Effector CD8-positive, alpha-beta T cell (primary cell): ENCODE data around the gene PEMT.

Experiments
- DNase-seq: peaks from one replicate; lab custom pipeline; 2025; lab: John Stamatoyannopoulos, UW

The PEMT gene

GRCh38 chr17:17514993-17515933 lies 76.2 kb downstream of the PEMT start:
- no peak for DNase-seq

GRCh38 chr17:17514361-17514992 lies 77.0 kb downstream of the PEMT start:
- no peak for DNase-seq

GRCh38 chr17:17513626-17514025 lies 77.9 kb downstream of the PEMT start:
- DNase-seq: no peak

DNA sequence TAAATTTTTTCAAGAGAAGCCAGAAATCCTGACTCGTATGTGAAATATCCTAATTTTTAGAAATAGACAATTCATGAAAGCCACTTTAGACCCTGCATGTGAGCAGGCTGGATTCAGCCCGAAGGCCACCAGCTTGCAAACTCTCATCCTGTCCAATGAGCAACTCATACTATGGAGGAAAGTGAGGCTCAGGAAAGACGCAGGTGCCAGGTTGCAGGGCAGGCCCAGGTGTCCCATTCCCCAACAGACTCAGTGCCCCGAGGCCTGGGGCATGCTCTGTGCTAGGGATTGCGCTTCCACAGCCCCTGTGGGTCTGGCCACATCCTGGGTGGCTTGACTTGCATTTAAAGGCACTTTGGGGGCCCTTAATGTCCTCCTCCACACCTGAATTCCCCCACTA lies 78.6 kb downstream of the PEMT start:
- no peak for DNase-seq

DNA sequence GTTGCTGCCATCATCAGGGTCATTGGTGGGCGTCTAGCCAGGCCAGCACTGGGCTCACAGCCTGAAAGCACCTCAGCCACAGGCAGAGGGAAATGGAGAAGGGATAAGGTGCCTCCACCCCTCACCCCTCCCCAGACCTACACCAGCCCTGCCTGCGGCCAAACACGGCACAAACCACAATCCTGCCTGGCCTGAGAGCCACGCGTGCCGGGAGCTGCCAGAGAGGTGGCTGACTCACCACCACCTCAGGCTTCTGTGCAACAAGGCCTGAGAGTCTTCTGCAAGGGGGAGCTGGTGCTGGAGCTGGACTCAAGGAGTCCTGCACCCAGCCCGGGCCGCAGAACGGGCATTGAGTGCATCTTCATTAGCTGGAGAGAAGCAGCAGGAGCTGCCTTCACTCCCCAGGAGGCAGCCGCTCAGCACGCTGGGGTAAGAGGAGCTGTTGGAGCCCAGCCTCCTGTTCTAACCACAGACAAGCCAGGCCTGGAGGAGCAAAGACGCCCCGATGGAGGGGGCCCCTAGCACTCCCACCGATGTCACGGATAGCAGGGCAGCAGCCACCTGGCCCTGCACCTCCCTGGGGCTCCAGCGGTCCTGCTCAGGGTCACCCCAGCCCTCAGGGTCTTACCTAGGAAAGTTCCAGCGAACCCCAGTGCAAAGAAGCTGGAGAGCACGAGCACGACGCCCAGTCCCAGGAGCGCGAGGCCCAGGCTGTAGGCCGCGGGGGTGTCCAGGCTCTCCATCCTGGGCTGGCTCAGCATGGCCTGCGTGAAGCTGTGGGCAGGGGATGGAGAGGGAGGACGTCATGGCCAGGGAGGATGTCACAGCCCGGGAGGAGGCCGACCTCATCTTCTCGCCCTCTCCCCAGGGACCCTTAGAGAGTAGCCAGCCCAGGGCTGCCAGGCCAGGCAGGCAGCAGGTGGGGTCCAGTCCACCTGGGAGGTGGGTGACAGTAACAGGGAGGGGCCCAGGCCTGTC lies 79.3 kb downstream of the PEMT start:
- no peak for DNase-seq

- no peak for DNase-seq
Observed at GRCh38 chr17:17511293-17511741, 80.2 kb downstream of the PEMT start.

DNA sequence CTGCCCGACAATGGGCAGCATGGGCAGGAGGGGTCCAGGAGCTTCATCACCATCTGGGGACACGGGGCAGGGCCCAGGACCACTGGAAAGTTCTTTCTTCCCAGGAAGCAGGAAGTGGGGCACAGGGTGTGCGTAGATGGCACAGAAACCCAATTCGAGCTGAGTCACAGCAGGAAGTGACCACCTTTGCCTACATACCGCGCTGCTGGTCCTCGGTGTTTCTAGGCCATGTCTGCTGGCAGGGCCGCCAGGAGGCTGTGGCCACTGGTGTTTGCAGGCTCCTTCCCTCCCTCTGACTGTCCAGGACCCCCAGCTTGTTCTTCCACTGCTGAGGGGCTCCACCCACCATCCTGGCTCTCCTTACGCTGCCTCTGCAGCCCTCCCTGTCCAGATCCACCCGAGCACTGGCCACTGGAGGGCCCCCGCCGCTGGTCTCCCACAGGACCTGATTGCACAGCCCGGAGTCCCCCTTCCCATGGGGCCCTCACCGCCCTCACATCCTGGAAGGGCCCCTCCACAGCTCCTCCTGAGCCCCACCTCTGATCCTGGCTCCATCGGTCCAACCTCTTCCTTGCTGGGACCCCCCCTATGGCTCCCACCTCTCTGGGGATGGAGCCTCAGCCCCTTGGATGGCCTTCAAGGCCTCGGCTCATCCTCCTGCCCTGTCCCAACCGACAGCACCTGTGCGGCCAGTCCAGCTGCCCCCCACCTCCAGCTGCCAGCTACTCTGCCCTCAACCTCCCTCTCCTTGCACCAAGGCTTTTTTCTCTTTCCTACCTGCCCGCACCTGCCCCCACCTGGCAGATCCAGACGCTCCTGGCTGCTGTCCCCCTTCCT lies 80.8 kb downstream of the PEMT start:
- no peak for DNase-seq

DNA sequence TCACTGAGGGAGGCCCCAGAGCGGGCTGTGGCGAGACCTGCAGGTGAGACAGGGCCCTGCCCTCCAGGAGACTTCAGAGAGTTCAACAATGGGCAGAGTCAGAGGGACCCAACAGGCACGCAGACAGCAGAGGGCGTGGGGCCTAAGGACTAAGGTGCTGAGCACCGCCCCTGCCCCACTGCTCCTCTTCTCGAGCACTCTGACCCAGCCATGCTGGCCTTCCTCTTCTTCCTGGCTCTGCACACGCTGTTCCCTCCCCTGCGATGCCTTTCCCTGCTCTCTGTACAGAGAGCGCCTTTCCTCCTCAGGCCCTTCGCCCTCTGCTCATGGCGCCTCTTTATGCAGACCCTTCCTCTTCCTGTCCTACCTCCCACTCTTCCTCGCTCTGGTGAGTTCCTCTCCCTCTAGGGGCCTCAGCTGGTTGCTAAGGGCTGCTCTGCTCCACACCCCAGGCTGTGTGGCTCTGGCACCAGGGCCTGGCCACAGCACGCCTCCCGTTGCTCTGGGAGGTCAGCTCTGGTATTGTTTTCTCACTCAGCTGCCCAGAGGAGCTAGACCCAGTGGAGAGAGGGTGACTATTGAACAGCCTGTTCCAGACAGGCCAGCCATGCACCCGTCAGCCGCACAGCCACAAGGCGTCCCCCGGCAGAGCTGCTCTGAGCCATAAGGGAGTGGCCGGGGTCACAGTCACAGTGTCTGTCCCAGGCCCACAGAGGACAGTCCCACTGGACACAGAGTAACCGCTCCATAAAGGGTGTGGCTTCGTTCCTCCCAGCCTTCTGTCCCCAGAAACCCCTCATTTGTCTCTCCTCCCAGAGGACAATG lies 81.7 kb downstream of the PEMT start:
- no peak for DNase-seq

- DNase-seq: no peak
Observed at GRCh38 chr17:17508646-17509591, 82.6 kb downstream of the PEMT start.

DNA sequence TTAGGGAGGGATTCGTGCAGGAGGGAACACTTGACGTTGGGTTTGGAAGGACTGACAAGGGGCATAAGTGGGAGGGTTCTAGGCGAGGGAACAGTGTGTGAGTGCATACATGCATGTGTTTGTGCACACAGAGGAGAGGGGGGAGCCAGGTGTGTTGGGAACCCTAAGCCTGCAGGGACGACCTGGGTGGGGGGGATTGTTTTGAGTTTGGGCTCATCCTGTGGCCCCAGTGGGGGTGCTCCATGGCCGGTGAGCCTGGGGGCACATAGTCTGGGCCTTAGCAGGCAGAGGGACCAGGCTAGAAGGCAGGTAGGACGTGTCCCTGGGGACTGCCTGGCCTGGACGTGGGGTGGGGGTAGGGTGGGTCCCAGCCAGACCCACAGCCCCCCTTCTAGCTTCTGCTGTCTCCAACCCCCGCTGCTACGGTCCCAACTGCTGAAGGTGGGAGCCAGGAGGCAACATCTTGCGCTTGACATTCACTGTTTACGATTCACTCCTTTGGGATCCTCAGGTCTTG lies 83.4 kb downstream of the PEMT start:
- DNase-seq: no peak

DNA sequence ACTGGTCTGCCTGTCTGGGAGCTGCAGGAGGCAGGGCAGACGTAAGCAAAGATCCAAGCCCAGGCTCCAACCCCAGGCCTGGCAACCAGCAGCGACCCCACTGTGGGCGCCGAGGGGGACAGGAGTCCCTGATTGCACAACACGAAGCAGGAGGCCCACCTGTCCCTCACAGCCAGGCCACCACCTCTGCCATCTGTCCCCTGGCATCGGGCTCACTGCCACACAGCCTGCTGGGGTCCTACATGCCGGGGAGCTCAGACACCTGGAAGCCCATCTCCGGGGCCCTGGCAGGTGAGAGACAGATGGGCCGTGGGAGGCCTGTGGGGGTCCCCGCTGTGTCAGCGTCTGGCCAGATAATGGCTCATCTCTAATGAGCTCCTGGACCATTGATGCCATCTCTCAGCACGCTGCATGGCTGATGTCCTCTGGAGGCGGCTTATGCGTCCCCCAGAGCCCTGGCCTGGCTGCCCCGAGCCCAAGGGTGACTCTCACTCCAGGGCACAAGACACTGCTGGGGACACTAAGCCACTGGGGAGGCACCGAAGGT lies 84.0 kb downstream of the PEMT start:
- no peak for DNase-seq

DNA sequence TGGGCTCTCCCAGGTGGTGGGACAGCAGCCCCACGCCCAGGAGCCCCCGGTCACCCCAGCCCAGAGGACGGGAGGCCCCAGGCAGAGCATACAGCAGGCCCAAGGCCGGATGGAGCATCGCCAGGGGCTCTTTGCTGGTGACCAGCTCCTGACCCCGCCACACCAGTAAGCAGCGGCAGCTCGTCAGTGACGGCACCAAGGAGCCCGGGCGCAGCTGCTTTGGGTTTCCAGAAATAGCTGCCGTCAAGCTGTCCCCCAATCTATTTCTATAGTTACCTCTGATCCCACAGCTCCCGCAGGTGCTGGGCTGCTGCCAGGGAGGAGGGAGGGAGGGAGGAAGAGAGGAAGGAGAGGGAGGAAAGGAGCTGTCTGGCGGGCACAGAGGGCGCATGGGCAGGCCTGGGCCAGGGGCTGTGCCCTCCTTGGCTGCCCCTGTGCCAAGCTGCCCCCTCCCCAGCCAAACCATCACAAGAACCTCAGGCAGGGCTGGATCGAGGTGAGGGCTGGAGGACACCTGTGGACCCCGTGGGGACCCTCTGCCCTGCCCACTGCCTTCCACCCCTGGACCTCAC lies 84.5 kb downstream of the PEMT start:
- no peak for DNase-seq

DNA sequence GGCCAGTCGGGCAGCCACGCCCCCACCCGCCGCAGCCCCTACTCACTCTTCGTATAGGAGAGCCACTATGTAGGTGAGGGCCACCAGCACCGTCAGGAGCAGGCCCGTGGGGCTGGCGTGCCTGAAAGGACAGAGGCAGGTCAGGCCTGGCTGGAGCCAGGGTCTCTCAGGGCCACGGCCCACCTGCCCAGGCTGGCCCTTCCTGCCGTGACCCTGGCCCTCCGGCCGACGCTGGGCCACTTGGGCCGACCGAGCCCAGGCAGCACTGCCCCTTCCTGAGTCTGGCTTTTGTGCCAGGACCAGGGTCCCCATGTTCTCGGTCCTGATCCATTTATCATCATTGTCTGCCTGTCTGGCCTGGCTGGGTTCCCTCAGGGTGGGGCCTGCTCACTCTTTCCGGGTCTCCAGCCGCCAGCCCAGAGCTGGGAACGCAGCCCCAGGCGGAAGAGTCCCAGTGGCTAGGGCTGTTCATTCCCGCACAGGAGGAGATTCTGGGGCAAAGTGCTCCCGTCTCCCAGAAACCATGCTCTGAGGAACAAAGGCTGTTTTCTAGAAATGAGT lies 85.2 kb downstream of the PEMT start:
- no peak for DNase-seq

DNA sequence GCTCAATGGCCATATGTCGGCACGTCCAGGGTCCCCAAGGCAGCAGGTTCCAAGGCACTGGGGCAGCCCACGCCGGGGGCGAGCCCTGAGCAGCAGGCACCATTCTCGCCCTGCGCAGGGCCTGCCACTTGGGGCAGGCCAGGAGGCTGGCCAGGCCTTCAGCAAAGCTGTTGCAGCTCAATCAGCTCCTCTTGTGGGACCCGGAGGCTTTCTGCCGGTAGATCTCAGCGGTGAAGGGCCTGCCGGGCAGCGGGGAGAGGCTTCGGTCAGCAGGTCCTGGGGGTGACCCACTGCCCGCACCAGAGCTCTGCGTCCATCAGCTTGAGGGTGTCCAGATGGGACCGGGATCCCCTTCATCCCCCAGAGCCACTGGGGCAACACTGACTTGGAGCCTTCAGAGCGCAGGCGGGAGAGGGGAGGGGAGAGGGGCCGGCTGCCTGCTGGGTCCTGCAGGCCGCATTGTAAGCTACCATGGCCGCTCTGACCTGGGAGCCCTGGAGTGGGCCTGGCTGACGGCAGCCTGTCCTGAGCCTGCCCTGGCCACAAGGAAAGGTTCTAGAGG lies 85.8 kb downstream of the PEMT start:
- DNase-seq: no peak

- no peak for DNase-seq
Observed at GRCh38 chr17:17505151-17505550, 86.4 kb downstream of the PEMT start.

GRCh38 chr17:17504341-17505140 lies 87.0 kb downstream of the PEMT start:
- DNase-seq: no peak
